Panc1 (cell line): ENCODE data around the gene FFAR2. TPM values are rescaled to one million over a fixed set of nuclear protein-coding genes. Genes with fewer than 3 reads are reported as not detected.

ENCODE experiments used
- ATAC-seq: fragments of 200-7000 bp; cut with Tn5 transposase; 2 replicates; pipeline ENCODE4 v1.9.1; 2020; ENCODE audit warnings: mild to moderate bottlenecking, moderate library complexity
- BruUV-seq: library from RNA; stranded (reverse); fragments of 400-500 nt; replicated peaks from 2 replicates; lab custom pipeline; 2021; lab: Mats Ljungman, UMichigan
- CTCF ChIA-PET: fragments of 300-600 bp; sonication (Branson Sonifier 250); formaldehyde crosslinking; loops from one replicate; lab custom pipeline; 2022; ENCODE audit warnings: antibody characterized with exemption; lab: Charles Lee
- POLR2A ChIA-PET: fragments of 300-600 bp; sonication (Branson Sonifier 250); formaldehyde crosslinking; loops from one replicate; lab custom pipeline; 2022; ENCODE audit warnings: antibody characterized with exemption; lab: Charles Lee
- DNase-seq: peaks from one replicate; pipeline ENCODE4 v3.0.0-alpha.2; 2010; ENCODE audit warnings: low read depth, low spot score
- H3K27ac ChIP-seq: 2 replicates; pipeline ENCODE4 v1.5.1; 2011; ENCODE audit warnings: mild to moderate bottlenecking, low read length, inconsistent platforms
- H3K27me3 ChIP-seq: fragments of 200-500 bp; sonication (Bioruptor generic); 2 replicates; pipeline ENCODE4 v1.6.0; 2014; ENCODE audit warnings: low read length, inconsistent platforms; ENCODE audit not compliant: control insufficient read depth, insufficient read depth
- H3K36me3 ChIP-seq: fragments of 200-500 bp; sonication (Bioruptor generic); 2 replicates; pipeline ENCODE4 v1.5.1; 2014; ENCODE audit warnings: inconsistent platforms, mild to moderate bottlenecking, low read length, moderate library complexity; ENCODE audit not compliant: control insufficient read depth, insufficient read depth
- H3K4me1 ChIP-seq: 2 replicates; pipeline ENCODE4 v1.5.1; 2011; ENCODE audit warnings: inconsistent platforms, mild to moderate bottlenecking, low read length, moderate library complexity; ENCODE audit not compliant: control insufficient read depth, insufficient read depth
- H3K4me3 ChIP-seq, 2 experiments: 2 replicates each; pipeline ENCODE4 v1.5.1; 2011 to 2012; ENCODE audit warnings: low read depth in 2 of 2, low read length in 2 of 2, mild to moderate bottlenecking in 2 of 2, inconsistent platforms in 1 of 2, moderate library complexity in 1 of 2
- H3K9me3 ChIP-seq: fragments of 200-500 bp; sonication (Bioruptor generic); 2 replicates; pipeline ENCODE4 v1.5.1; 2014; ENCODE audit warnings: low read depth, mild to moderate bottlenecking, inconsistent platforms, low read length, moderate library complexity; ENCODE audit not compliant: control insufficient read depth, insufficient read depth
- POLR2AphosphoS5 ChIP-seq: IDR thresholded peaks from 2 replicates; pipeline ENCODE4 v1.6.1; 2012; ENCODE audit warnings: mild to moderate bottlenecking, low read depth, low read length, moderate library complexity
- SIN3A ChIP-seq: IDR thresholded peaks from 2 replicates; pipeline ENCODE4 v1.6.1; 2012; ENCODE audit warnings: low read depth, mild to moderate bottlenecking, low read length, moderate library complexity, borderline replicate concordance; ENCODE audit not compliant: insufficient read depth
- TCF7L2 ChIP-seq: IDR thresholded peaks from 2 replicates; pipeline ENCODE4 v1.6.1; 2011; ENCODE audit warnings: mild to moderate bottlenecking, low read depth, low read length, inconsistent platforms
- in situ Hi-C: cut with HindIII; loops from 2 replicates; pipeline ENCODE4 v1.10.0; 2016; ENCODE audit warnings: low sequenced_read_pairs, low pct_unique_long_range_greater_than_20kb
- intact Hi-C: fragments of 100-400 bp; cut with micrococcal nuclease; formaldehyde crosslinking; loops from one replicate; pipeline ENCODE4 v1.10.0; 2022; ENCODE audit not compliant: unreplicated experiment
- total RNA-seq: library from RNA; stranded (reverse); gene quantifications from one replicate; pipeline ENCODE4 v1.2.1, GENCODE V29; 2021; ENCODE audit not compliant: unreplicated experiment
- TF ChIP-seq, protein P1 (sequence below): fragments of 450-650 bp; IDR thresholded peaks from 2 replicates; pipeline ENCODE4 v1.5.1; 2017; ENCODE audit warnings: mild to moderate bottlenecking
- TF ChIP-seq, protein P2 (sequence below), 2 experiments: IDR thresholded peaks; 2 replicates each; pipeline ENCODE4 v1.6.1; 2011 to 2012; ENCODE audit warnings: low read depth in 2 of 2, control low read depth in 1 of 2, low read length in 1 of 2, mild to moderate bottlenecking in 1 of 2, moderate library complexity in 1 of 2; ENCODE audit not compliant: insufficient read depth in 1 of 2

The FFAR2 gene
- total RNA-seq, 1 experiment from 2014 or later = not detected

DNA sequence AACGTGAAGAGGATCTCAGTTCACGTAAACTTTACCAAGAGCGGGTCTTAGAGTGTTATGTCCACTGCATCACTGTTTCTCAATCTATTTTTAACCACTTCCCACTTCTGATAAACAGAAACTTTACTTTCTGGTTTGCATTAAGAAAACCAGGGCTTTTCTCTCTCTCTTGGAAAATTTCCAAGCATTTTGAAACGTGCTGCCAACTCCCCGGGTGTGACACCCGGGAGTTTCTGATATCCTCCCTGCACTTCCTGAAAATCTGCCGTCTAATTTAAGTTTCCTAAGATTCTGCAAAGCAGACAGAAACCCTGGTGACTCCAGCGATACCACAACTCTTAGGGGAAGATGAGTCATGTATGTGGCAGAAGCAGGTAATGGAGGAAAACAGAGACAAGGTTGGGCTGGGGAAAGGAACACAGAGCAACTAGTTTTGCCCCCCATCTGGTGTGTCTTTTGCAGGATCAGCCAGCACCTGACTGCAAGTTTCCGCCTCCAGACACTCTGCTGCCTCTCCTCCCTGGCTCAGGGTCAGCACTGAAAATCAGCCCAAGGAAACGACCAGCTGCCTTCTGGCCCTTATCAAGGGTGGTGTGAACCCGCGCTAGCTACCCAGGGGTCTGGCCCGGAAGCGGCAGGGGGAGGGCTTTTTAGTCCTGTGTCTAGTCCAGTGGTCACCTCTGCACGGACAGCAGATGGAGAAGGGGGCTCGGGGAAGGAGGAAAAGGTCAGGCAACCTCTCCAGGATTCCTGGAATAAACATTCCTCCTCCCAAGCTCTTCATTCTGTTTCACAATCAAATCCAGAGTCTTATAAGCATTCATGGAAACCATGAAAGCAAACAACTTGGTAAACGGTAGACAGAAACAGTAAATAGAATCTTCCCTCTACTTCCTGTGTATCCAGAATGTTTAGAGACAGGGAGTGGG lies 11.3 kb upstream of the FFAR2 start:
- Histone ChIP-seq H3K9me3 (no peaks in the 10 kb centered on the region), H3K4me3 (no peak overlapping the region), H3K36me3 (no peaks in the 10 kb centered on the region), H3K27ac (no peak overlapping the region), H3K4me1 (no peaks in the 10 kb centered on the region), H3K27me3 (peaks cover 16% of the 10 kb centered on the region)
- ChIA-PET POLR2A (no interaction called here), CTCF (no interaction called here)
- DNase-seq (no peak), ATAC-seq (peak; percentile 36; the same call in 1 of the 2 replicates)
- intact Hi-C loops = no loop called here
- in situ Hi-C loops = no loop called here
- BruUV-seq = no TSS peak
- no peak for TF ChIP-seq SIN3A
- TF ChIP-seq, protein P1, sequence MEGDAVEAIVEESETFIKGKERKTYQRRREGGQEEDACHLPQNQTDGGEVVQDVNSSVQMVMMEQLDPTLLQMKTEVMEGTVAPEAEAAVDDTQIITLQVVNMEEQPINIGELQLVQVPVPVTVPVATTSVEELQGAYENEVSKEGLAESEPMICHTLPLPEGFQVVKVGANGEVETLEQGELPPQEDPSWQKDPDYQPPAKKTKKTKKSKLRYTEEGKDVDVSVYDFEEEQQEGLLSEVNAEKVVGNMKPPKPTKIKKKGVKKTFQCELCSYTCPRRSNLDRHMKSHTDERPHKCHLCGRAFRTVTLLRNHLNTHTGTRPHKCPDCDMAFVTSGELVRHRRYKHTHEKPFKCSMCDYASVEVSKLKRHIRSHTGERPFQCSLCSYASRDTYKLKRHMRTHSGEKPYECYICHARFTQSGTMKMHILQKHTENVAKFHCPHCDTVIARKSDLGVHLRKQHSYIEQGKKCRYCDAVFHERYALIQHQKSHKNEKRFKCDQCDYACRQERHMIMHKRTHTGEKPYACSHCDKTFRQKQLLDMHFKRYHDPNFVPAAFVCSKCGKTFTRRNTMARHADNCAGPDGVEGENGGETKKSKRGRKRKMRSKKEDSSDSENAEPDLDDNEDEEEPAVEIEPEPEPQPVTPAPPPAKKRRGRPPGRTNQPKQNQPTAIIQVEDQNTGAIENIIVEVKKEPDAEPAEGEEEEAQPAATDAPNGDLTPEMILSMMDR = no peak
- TF ChIP-seq POLR2AphosphoS5 = no peak
- TF ChIP-seq, protein P2, sequence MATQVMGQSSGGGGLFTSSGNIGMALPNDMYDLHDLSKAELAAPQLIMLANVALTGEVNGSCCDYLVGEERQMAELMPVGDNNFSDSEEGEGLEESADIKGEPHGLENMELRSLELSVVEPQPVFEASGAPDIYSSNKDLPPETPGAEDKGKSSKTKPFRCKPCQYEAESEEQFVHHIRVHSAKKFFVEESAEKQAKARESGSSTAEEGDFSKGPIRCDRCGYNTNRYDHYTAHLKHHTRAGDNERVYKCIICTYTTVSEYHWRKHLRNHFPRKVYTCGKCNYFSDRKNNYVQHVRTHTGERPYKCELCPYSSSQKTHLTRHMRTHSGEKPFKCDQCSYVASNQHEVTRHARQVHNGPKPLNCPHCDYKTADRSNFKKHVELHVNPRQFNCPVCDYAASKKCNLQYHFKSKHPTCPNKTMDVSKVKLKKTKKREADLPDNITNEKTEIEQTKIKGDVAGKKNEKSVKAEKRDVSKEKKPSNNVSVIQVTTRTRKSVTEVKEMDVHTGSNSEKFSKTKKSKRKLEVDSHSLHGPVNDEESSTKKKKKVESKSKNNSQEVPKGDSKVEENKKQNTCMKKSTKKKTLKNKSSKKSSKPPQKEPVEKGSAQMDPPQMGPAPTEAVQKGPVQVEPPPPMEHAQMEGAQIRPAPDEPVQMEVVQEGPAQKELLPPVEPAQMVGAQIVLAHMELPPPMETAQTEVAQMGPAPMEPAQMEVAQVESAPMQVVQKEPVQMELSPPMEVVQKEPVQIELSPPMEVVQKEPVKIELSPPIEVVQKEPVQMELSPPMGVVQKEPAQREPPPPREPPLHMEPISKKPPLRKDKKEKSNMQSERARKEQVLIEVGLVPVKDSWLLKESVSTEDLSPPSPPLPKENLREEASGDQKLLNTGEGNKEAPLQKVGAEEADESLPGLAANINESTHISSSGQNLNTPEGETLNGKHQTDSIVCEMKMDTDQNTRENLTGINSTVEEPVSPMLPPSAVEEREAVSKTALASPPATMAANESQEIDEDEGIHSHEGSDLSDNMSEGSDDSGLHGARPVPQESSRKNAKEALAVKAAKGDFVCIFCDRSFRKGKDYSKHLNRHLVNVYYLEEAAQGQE (IDR thresholded peaks at IDR 0.05; ENCODE audit: insufficient read depth in 1 of 2, low read depth in 2 of 2, low read length in 1 of 2) = no peak
- no peak for TF ChIP-seq TCF7L2

DNA sequence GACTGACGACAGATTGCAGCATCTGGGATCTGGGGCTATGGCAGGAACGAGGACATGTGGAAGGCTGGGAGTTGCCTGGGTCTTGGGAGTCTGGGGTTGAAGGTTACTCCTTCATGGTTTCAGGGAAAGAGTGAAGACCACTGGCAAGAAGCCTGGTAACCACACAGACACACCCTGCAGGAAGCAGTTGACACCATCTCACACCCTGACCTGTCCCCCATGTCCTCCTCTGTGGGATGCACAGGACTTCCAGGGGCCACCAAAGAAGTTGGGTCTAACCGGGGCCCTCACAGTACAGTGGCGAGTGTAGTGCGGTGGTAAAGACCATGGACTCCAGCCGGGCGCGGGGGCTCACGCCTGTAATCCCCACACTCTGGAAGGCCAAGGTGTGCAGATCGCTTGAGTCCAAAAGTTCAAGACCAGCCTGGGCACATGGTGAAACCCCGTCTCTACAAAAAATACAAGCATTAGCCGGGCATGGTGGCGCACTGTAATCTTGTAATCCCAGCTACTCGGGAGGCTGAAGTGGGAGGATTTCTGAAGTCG lies 10.6 kb upstream of the FFAR2 start:
- peaks cover 10% of the 10 kb centered on the region for H3K27me3 ChIP-seq
- no peaks in the 10 kb centered on the region for H3K4me1 ChIP-seq
- ChIA-PET POLR2A (interaction anchor here (0.6 kb wide), 2 partner anchors 78 to 96 kb away, joined by 3 to 4 read pairs; no protein-coding TSS in a partner anchor), CTCF (no interaction called here)
- no peaks in the 10 kb centered on the region for H3K9me3 ChIP-seq
- no peak for DNase-seq
- H3K27ac ChIP-seq = no peak overlapping the region
- in situ Hi-C loops (no loop called here), intact Hi-C loops (no loop called here)
- ATAC-seq = no peak
- no peaks in the 10 kb centered on the region for H3K36me3 ChIP-seq
- H3K4me3 ChIP-seq = no peak overlapping the region
- TF ChIP-seq TCF7L2 (no peak), POLR2AphosphoS5 (no peak), SIN3A (no peak)
- TF ChIP-seq, protein P1 = no peak
- TF ChIP-seq, protein P2 (IDR thresholded peaks at IDR 0.05; ENCODE audit: insufficient read depth in 1 of 2, low read depth in 2 of 2, low read length in 1 of 2) = no peak
- BruUV-seq = no TSS peak
